ENCODE data around the gene WNT7B.

WNT7B gene

GRCh38 chr22:45892681-45893461, 84.1 kb downstream of the WNT7B start:
- TF ChIP-seq CTCF (IDR thresholded peaks at IDR 0.05; ENCODE audit: extremely low read depth, insufficient read depth, missing control alignments), result no peak
- in situ Hi-C loops (cut with MboI; ENCODE audit: low pct_unique_long_range_greater_than_20kb, low sequenced_read_pairs, unreplicated experiment), result no loop called here
- DNase-seq (ENCODE audit: low spot score), result no peak

GRCh38 chr22:45891996-45892621, 84.9 kb downstream of the WNT7B start:
- DNase-seq (ENCODE audit: low spot score), result no peak
- no peak for TF ChIP-seq CTCF (IDR thresholded peaks at IDR 0.05; ENCODE audit: extremely low read depth, insufficient read depth, missing control alignments)
- in situ Hi-C loops (cut with MboI; ENCODE audit: low pct_unique_long_range_greater_than_20kb, low sequenced_read_pairs, unreplicated experiment), result no loop called here

- in situ Hi-C loops (cut with MboI; ENCODE audit: low pct_unique_long_range_greater_than_20kb, low sequenced_read_pairs, unreplicated experiment), result no loop called here
- DNase-seq (ENCODE audit: low spot score), result no peak
- no peak for TF ChIP-seq CTCF (IDR thresholded peaks at IDR 0.05; ENCODE audit: extremely low read depth, insufficient read depth, missing control alignments)
Measured at GRCh38 chr22:45891471-45891995, 85.4 kb downstream of the WNT7B start.

GRCh38 chr22:45891021-45891421, 85.9 kb downstream of the WNT7B start:
- DNase-seq (ENCODE audit: low spot score), result no peak
- in situ Hi-C loops (cut with MboI; ENCODE audit: low pct_unique_long_range_greater_than_20kb, low sequenced_read_pairs, unreplicated experiment), result no loop called here
- no peak for TF ChIP-seq CTCF (IDR thresholded peaks at IDR 0.05; ENCODE audit: extremely low read depth, insufficient read depth, missing control alignments)

DNA sequence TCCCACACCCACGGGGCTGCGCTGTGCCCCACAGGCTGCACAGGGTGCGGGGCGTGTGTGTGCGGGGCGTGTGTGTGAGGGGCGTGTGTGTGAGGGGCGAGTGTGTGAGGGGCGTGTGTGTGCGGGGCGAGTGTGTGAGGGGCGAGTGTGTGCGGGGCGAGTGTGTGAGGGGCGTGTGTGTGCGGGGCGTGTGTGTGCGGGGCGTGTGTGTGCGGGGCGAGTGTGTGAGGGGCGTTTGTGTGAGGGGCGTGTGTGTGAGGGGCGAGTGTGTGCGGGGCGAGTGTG, 86.7 kb downstream of the WNT7B start:
- DNase-seq (ENCODE audit: low spot score), result no peak
- in situ Hi-C loops (cut with MboI; ENCODE audit: low pct_unique_long_range_greater_than_20kb, low sequenced_read_pairs, unreplicated experiment), result no loop called here
- no peak for TF ChIP-seq CTCF (IDR thresholded peaks at IDR 0.05; ENCODE audit: extremely low read depth, insufficient read depth, missing control alignments)

DNA sequence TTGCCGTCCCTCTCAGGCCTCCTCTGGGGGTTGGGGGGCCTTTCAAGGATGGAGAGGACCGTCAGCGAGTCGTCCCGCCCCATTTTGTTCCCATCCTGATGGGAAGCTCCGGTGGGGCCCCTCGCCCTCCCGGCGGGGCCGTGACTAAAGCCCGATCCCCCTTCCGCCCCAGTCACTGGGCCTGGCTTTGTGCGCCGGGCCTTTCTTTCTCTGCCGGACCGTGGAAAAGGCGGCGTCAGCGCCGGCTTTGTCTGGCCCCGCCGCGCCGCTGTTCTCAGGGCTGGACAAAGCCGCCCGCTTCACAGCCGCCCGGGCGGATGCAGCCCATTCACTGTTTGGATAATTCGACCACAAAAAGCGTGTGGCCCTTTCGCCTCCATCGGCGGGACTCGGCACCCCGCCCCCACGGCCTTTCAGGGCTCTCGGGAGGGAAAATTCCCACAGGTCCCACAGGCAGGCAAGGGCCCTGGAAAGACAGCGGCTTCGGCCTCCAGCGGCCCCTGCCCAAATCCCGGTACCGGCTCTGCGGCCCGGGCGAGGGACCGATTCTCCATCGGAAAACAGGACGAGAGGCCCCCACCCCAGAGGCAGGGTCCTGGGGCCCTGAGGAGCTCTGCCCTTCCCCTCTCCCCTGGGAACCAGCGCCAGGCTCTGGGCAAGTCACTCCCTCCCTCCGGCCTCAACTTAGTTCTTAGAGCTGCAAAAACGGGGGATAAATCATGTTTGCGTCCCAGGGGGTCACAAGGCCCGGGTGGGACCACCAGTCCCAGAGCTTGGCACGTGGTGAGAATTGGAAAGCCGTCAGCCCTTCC, 87.2 kb downstream of the WNT7B start:
- TF ChIP-seq CTCF (IDR thresholded peaks at IDR 0.05; ENCODE audit: extremely low read depth, insufficient read depth, missing control alignments), result no peak
- in situ Hi-C loops (cut with MboI; ENCODE audit: low pct_unique_long_range_greater_than_20kb, low sequenced_read_pairs, unreplicated experiment), result no loop called here
- no peak for DNase-seq (ENCODE audit: low spot score)

Measured in GM13977 (cell line).